Activated naive CD8-positive, alpha-beta T cell treated with anti-CD3 and anti-CD28 coated beads, Interleukin-2, amount 50 U/mL, for 24 hours (primary cell): ENCODE measurements around the gene GLRX5.
A peak's percentile ranks its signal among the peaks of the same experiment; 100 is the strongest.

Experiments
- ATAC-seq: fragments of 150-1000 bp; cut with Tn5 transposase; one replicate; pipeline ENCODE4 v1.10.0; 2021
- DNase-seq: peaks from one replicate; pipeline ENCODE4 v3.0.0; 2021
- H3K27ac Mint-ChIP-seq: one replicate; pipeline ENCODE4 v1.8.0; 2021; ENCODE audit warnings: mild to moderate bottlenecking, mixed read lengths
- H3K27me3 Mint-ChIP-seq: one replicate; pipeline ENCODE4 v1.8.0; 2021; ENCODE audit warnings: mixed read lengths
- H3K36me3 Mint-ChIP-seq: one replicate; pipeline ENCODE4 v1.8.0; 2021; ENCODE audit warnings: low read depth, mixed read lengths
- H3K4me1 Mint-ChIP-seq: one replicate; pipeline ENCODE4 v1.8.0; 2021; ENCODE audit warnings: mixed read lengths
- H3K4me3 Mint-ChIP-seq: one replicate; pipeline ENCODE4 v1.8.0; 2021; ENCODE audit warnings: mild to moderate bottlenecking, moderate library complexity, mixed read lengths
- H3K9me3 Mint-ChIP-seq: one replicate; pipeline ENCODE4 v1.8.0; 2021; ENCODE audit warnings: mixed read lengths

GLRX5 gene

GRCh38 chr14:95520346-95520745 is 14.5 kb upstream of the GLRX5 start:
- Mint-ChIP-seq H3K4me3 (peak overlapping the region; percentile 73), H3K9me3 (no peaks in the 10 kb centered on the region), H3K4me1 (peaks cover 86% of the 10 kb centered on the region), H3K27ac (peak overlapping the region; percentile 98), H3K27me3 (no peaks in the 10 kb centered on the region), H3K36me3 (no peaks in the 10 kb centered on the region)
- no peak for ATAC-seq
- no peak for DNase-seq

GRCh38 chr14:95521001-95521400 is 13.8 kb upstream of the GLRX5 start:
- DNase-seq: no peak
- Mint-ChIP-seq H3K4me3 (no peak overlapping the region), H3K4me1 (peaks cover 88% of the 10 kb centered on the region), H3K27ac (no peak overlapping the region), H3K36me3 (no peaks in the 10 kb centered on the region), H3K9me3 (no peaks in the 10 kb centered on the region), H3K27me3 (no peaks in the 10 kb centered on the region)
- ATAC-seq: no peak

GRCh38 chr14:95522116-95522515 is 12.7 kb upstream of the GLRX5 start:
- Mint-ChIP-seq H3K9me3 (no peaks in the 10 kb centered on the region), H3K36me3 (no peaks in the 10 kb centered on the region), H3K4me1 (peaks cover 95% of the 10 kb centered on the region), H3K27ac (peak overlapping the region; percentile 99), H3K27me3 (no peaks in the 10 kb centered on the region), H3K4me3 (peak overlapping the region; percentile 83)
- ATAC-seq (no peak), DNase-seq (no peak)

GRCh38 chr14:95522556-95522955 is 12.3 kb upstream of the GLRX5 start:
- Mint-ChIP-seq H3K4me3 (peak overlapping the region; percentile 83), H3K36me3 (no peaks in the 10 kb centered on the region), H3K27ac (peak overlapping the region; percentile 99), H3K4me1 (peaks cover 95% of the 10 kb centered on the region), H3K9me3 (no peaks in the 10 kb centered on the region), H3K27me3 (no peaks in the 10 kb centered on the region)
- ATAC-seq (no peak), DNase-seq (no peak)

GRCh38 chr14:95523051-95523814 is 11.6 kb upstream of the GLRX5 start:
- no peaks in the 10 kb centered on the region for H3K9me3 Mint-ChIP-seq
- peak overlapping the region; percentile 99 for H3K27ac Mint-ChIP-seq
- H3K4me1 Mint-ChIP-seq: peaks cover 90% of the 10 kb centered on the region
- H3K36me3 Mint-ChIP-seq: no peaks in the 10 kb centered on the region
- no peaks in the 10 kb centered on the region for H3K27me3 Mint-ChIP-seq
- peak; percentile 87 for ATAC-seq
- H3K4me3 Mint-ChIP-seq: peak overlapping the region; percentile 83
- DNase-seq: no peak

GRCh38 chr14:95523815-95524448 is 10.9 kb upstream of the GLRX5 start:
- H3K36me3 Mint-ChIP-seq: peaks cover under 1% of the 10 kb centered on the region
- ATAC-seq: peak; percentile 33
- H3K27ac Mint-ChIP-seq: peak overlapping the region; percentile 99
- no peaks in the 10 kb centered on the region for H3K27me3 Mint-ChIP-seq
- H3K4me1 Mint-ChIP-seq: peaks cover 83% of the 10 kb centered on the region
- H3K4me3 Mint-ChIP-seq: peak overlapping the region; percentile 83
- no peak for DNase-seq
- H3K9me3 Mint-ChIP-seq: no peaks in the 10 kb centered on the region

- peak overlapping the region; percentile 99 for H3K27ac Mint-ChIP-seq
- H3K4me3 Mint-ChIP-seq: peak overlapping the region; percentile 83
- H3K4me1 Mint-ChIP-seq: peaks cover 77% of the 10 kb centered on the region
- H3K9me3 Mint-ChIP-seq: no peaks in the 10 kb centered on the region
- H3K27me3 Mint-ChIP-seq: no peaks in the 10 kb centered on the region
- ATAC-seq (no peak), DNase-seq (no peak)
- peaks cover 4% of the 10 kb centered on the region for H3K36me3 Mint-ChIP-seq
Measured at GRCh38 chr14:95524706-95525512, 9.9 kb upstream of the GLRX5 start.

- Mint-ChIP-seq H3K36me3 (peaks cover 13% of the 10 kb centered on the region), H3K27me3 (no peaks in the 10 kb centered on the region), H3K4me1 (peaks cover 78% of the 10 kb centered on the region), H3K27ac (peak overlapping the region; percentile 35), H3K4me3 (no peak overlapping the region), H3K9me3 (no peaks in the 10 kb centered on the region)
- ATAC-seq: no peak
- no peak for DNase-seq
Measured at GRCh38 chr14:95525999-95526398, 8.9 kb upstream of the GLRX5 start.

GRCh38 chr14:95526483-95527386 is 8.1 kb upstream of the GLRX5 start:
- DNase-seq (no peak), ATAC-seq (no peak)
- Mint-ChIP-seq H3K27me3 (no peaks in the 10 kb centered on the region), H3K4me1 (peaks cover 79% of the 10 kb centered on the region), H3K4me3 (no peak overlapping the region), H3K27ac (peak overlapping the region; percentile 56), H3K9me3 (no peaks in the 10 kb centered on the region), H3K36me3 (peaks cover 18% of the 10 kb centered on the region)

- H3K27me3 Mint-ChIP-seq: no peaks in the 10 kb centered on the region
- no peak overlapping the region for H3K4me3 Mint-ChIP-seq
- ATAC-seq (no peak), DNase-seq (peak; percentile 57)
- no peaks in the 10 kb centered on the region for H3K9me3 Mint-ChIP-seq
- H3K27ac Mint-ChIP-seq: peak overlapping the region; percentile 56
- H3K4me1 Mint-ChIP-seq: peaks cover 79% of the 10 kb centered on the region
- peaks cover 24% of the 10 kb centered on the region for H3K36me3 Mint-ChIP-seq
Measured at GRCh38 chr14:95527387-95528002, 7.4 kb upstream of the GLRX5 start.

GRCh38 chr14:95529216-95529615 is 5.6 kb upstream of the GLRX5 start:
- H3K4me1 Mint-ChIP-seq: peaks cover 71% of the 10 kb centered on the region
- H3K9me3 Mint-ChIP-seq: no peaks in the 10 kb centered on the region
- H3K27me3 Mint-ChIP-seq: no peaks in the 10 kb centered on the region
- H3K27ac Mint-ChIP-seq: no peak overlapping the region
- H3K36me3 Mint-ChIP-seq: peaks cover 38% of the 10 kb centered on the region
- no peak for DNase-seq
- ATAC-seq: no peak
- no peak overlapping the region for H3K4me3 Mint-ChIP-seq

- H3K36me3 Mint-ChIP-seq: peaks cover 41% of the 10 kb centered on the region
- DNase-seq: no peak
- H3K4me3 Mint-ChIP-seq: no peak overlapping the region
- no peak for ATAC-seq
- H3K27me3 Mint-ChIP-seq: peaks cover 4% of the 10 kb centered on the region
- peaks cover 64% of the 10 kb centered on the region for H3K4me1 Mint-ChIP-seq
- no peaks in the 10 kb centered on the region for H3K9me3 Mint-ChIP-seq
- H3K27ac Mint-ChIP-seq: peak overlapping the region; percentile 59
Measured at GRCh38 chr14:95530473-95531276, 4.2 kb upstream of the GLRX5 start.

- Mint-ChIP-seq H3K4me1 (peaks cover 64% of the 10 kb centered on the region), H3K4me3 (peak overlapping the region; percentile 38), H3K27me3 (peaks cover 4% of the 10 kb centered on the region), H3K9me3 (no peaks in the 10 kb centered on the region), H3K36me3 (peaks cover 43% of the 10 kb centered on the region), H3K27ac (peak overlapping the region; percentile 22)
- ATAC-seq: no peak
- DNase-seq: no peak
Measured at GRCh38 chr14:95531473-95531872, 3.4 kb upstream of the GLRX5 start.
